Activated T-cell treated with anti-CD3 and anti-CD28 coated beads, Interleukin-2, amount 50 U/mL, for 4 hours (primary cell): ENCODE measurements around the gene ZFYVE27. TPM values are rescaled to one million over a fixed set of nuclear protein-coding genes. Genes with fewer than 3 reads are reported as not detected.

Experiments used
- ATAC-seq, 2 donors: fragments of 200-7000 bp; cut with Tn5 transposase; one replicate each; pipeline ENCODE4 v1.10.0; 2021
- DNase-seq: peaks from one replicate; pipeline ENCODE4 v3.0.0-alpha.2; 2020
- H3K27me3 Mint-ChIP-seq: one replicate; pipeline ENCODE4 v1.8.0; 2021; ENCODE audit warnings: low read depth, mixed read lengths
- H3K36me3 Mint-ChIP-seq: one replicate; pipeline ENCODE4 v1.8.0; 2022; ENCODE audit warnings: mixed read lengths; ENCODE audit not compliant: insufficient read depth
- H3K4me1 Mint-ChIP-seq: one replicate; pipeline ENCODE4 v1.8.0; 2021; ENCODE audit warnings: low read depth, mixed read lengths
- H3K4me3 Mint-ChIP-seq: one replicate; pipeline ENCODE4 v1.8.0; 2021; ENCODE audit warnings: mild to moderate bottlenecking, moderate library complexity, mixed read lengths
- H3K9me3 Mint-ChIP-seq: one replicate; pipeline ENCODE4 v1.8.0; 2021; ENCODE audit warnings: mixed read lengths
- total RNA-seq, 3 donors: library from RNA; stranded (reverse); gene quantifications; one replicate each; pipeline ENCODE4 v1.2.1, GENCODE V29; 2021

The ZFYVE27 gene
- total RNA-seq, 3 donors from 2014 or later: 27.1 to 27.6 (median 27.1) TPM

- Mint-ChIP-seq H3K36me3 (peaks cover 13% of the 10 kb centered on the region), H3K4me3 (no peak overlapping the region), H3K4me1 (peaks cover 9% of the 10 kb centered on the region), H3K9me3 (no peaks in the 10 kb centered on the region), H3K27me3 (peaks cover 20% of the 10 kb centered on the region)
- DNase-seq (no peak), ATAC-seq (no peak)
Measured at GRCh38 chr10:97766106-97766810, 29.3 kb downstream of the ZFYVE27 start.

- Mint-ChIP-seq H3K4me3 (no peak overlapping the region), H3K36me3 (peaks cover 5% of the 10 kb centered on the region), H3K4me1 (peaks cover 14% of the 10 kb centered on the region), H3K9me3 (no peaks in the 10 kb centered on the region), H3K27me3 (peaks cover 25% of the 10 kb centered on the region)
- DNase-seq: no peak
- no peak for ATAC-seq
Measured at GRCh38 chr10:97766996-97767924, 30.3 kb downstream of the ZFYVE27 start.

- Mint-ChIP-seq H3K9me3 (no peaks in the 10 kb centered on the region), H3K36me3 (peaks cover 5% of the 10 kb centered on the region), H3K4me1 (peaks cover 15% of the 10 kb centered on the region), H3K27me3 (peaks cover 31% of the 10 kb centered on the region), H3K4me3 (no peak overlapping the region)
- DNase-seq: no peak
- ATAC-seq: no peak
Measured at GRCh38 chr10:97768322-97769315, 31.7 kb downstream of the ZFYVE27 start.

GRCh38 chr10:97770255-97770654, 33.3 kb downstream of the ZFYVE27 start:
- H3K36me3 Mint-ChIP-seq: peaks cover 1% of the 10 kb centered on the region

GRCh38 chr10:97771055-97771891, 34.3 kb downstream of the ZFYVE27 start:
- no peak for DNase-seq
- Mint-ChIP-seq H3K9me3 (no peaks in the 10 kb centered on the region), H3K27me3 (peaks cover 31% of the 10 kb centered on the region)

More at GRCh38 chr10:97770255-97770654, 33.3 kb downstream of the ZFYVE27 start:
- H3K4me3 Mint-ChIP-seq: peak overlapping the region; percentile 31
- no peak for DNase-seq
- no peak for ATAC-seq
- peaks cover 31% of the 10 kb centered on the region for H3K27me3 Mint-ChIP-seq
- no peaks in the 10 kb centered on the region for H3K9me3 Mint-ChIP-seq
- H3K4me1 Mint-ChIP-seq: peaks cover 15% of the 10 kb centered on the region

GRCh38 chr10:97771913-97772823, 35.2 kb downstream of the ZFYVE27 start, which contains the start of gene SFRP5:
TSS of gene SFRP5 (minus strand) at chr10:97771999. CDS start at chr10:97771833, 166 bp downstream.
- peak within 1 kb of the TSS; percentile 69 for H3K4me3 Mint-ChIP-seq
- no peaks in the 10 kb centered on the region for H3K9me3 Mint-ChIP-seq
- peaks cover 15% of the 10 kb centered on the region for H3K4me1 Mint-ChIP-seq
- H3K27me3 Mint-ChIP-seq: peaks cover 31% of the 10 kb centered on the region
- peaks cover 1% of the 10 kb centered on the region for H3K36me3 Mint-ChIP-seq
- DNase-seq (no peak), ATAC-seq (peak; percentile 40 to 58)

More at GRCh38 chr10:97771055-97771891, 34.3 kb downstream of the ZFYVE27 start:
- Mint-ChIP-seq H3K4me3 (peak overlapping the region; percentile 69), H3K4me1 (peaks cover 15% of the 10 kb centered on the region), H3K36me3 (peaks cover 1% of the 10 kb centered on the region)
- peak; percentile 65 to 67 for ATAC-seq

GRCh38 chr10:97773096-97773495, 36.2 kb downstream of the ZFYVE27 start:
- no peak overlapping the region for H3K4me3 Mint-ChIP-seq
- peaks cover 15% of the 10 kb centered on the region for H3K4me1 Mint-ChIP-seq
- DNase-seq (no peak), ATAC-seq (no peak)
- peaks cover 31% of the 10 kb centered on the region for H3K27me3 Mint-ChIP-seq
- no peaks in the 10 kb centered on the region for H3K9me3 Mint-ChIP-seq
- H3K36me3 Mint-ChIP-seq: peaks cover 1% of the 10 kb centered on the region

GRCh38 chr10:97774811-97775294, 37.9 kb downstream of the ZFYVE27 start:
- no peaks in the 10 kb centered on the region for H3K36me3 Mint-ChIP-seq
- peaks cover 24% of the 10 kb centered on the region for H3K27me3 Mint-ChIP-seq
- DNase-seq: no peak
- no peak for ATAC-seq
- no peaks in the 10 kb centered on the region for H3K9me3 Mint-ChIP-seq
- peaks cover 17% of the 10 kb centered on the region for H3K4me1 Mint-ChIP-seq
- no peak overlapping the region for H3K4me3 Mint-ChIP-seq

- Mint-ChIP-seq H3K4me1 (peaks cover 25% of the 10 kb centered on the region), H3K9me3 (no peaks in the 10 kb centered on the region), H3K27me3 (peaks cover 8% of the 10 kb centered on the region), H3K36me3 (no peaks in the 10 kb centered on the region), H3K4me3 (no peak overlapping the region)
- DNase-seq (no peak), ATAC-seq (no peak)
Measured at GRCh38 chr10:97777143-97777542, 40.2 kb downstream of the ZFYVE27 start.

GRCh38 chr10:97778452-97779302, 41.7 kb downstream of the ZFYVE27 start:
- H3K27me3 Mint-ChIP-seq: no peaks in the 10 kb centered on the region
- H3K4me1 Mint-ChIP-seq: peaks cover 32% of the 10 kb centered on the region
- no peaks in the 10 kb centered on the region for H3K9me3 Mint-ChIP-seq
- no peaks in the 10 kb centered on the region for H3K36me3 Mint-ChIP-seq
- DNase-seq: no peak
- no peak for ATAC-seq
- H3K4me3 Mint-ChIP-seq: no peak overlapping the region

- Mint-ChIP-seq H3K4me3 (no peak overlapping the region), H3K9me3 (no peaks in the 10 kb centered on the region), H3K36me3 (no peaks in the 10 kb centered on the region), H3K4me1 (peaks cover 32% of the 10 kb centered on the region), H3K27me3 (no peaks in the 10 kb centered on the region)
- no peak for ATAC-seq
- DNase-seq: no peak
Measured at GRCh38 chr10:97779492-97779891, 42.6 kb downstream of the ZFYVE27 start.
